SK-N-SH (cell line): ENCODE measurements around the gene WDTC1. TPM values are rescaled to one million over a fixed set of nuclear protein-coding genes. Genes with fewer than 3 reads are reported as not detected.

Source experiments
- CTCF ChIA-PET: fragments of 300-600, 350-600 bp; formaldehyde crosslinking; extraction: SDS; loops from one replicate; lab custom pipeline; 2021; lab: Yijun Ruan, JAX
- POLR2A ChIA-PET: fragments of 350-600 bp; sonication (Branson Sonifier 250); formaldehyde crosslinking; extraction: SDS; loops from one replicate; lab custom pipeline; 2020; ENCODE audit warnings: antibody characterized with exemption, inconsistent platforms; lab: Yijun Ruan, JAX
- DNase-seq: peaks from one replicate; pipeline ENCODE4 v3.0.0; 2012
- H2AFZ ChIP-seq: fragments of 200-600 bp; sonication (generic); 2 replicates; pipeline ENCODE4 v1.8.1; 2016; ENCODE audit warnings: antibody characterized with exemption, mild to moderate bottlenecking, low read depth
- H3F3A ChIP-seq: fragments of 200-600 bp; sonication (generic); replicated peaks from 2 replicates; pipeline ENCODE3; 2016; ENCODE audit warnings: antibody characterized with exemption, mild to moderate bottlenecking; ENCODE audit not compliant: insufficient read depth
- H3K27ac ChIP-seq, 2 experiments: fragments of 200-500 bp in 1 of 2; fragments of 200-600 bp in 1 of 2; sonication (Bioruptor generic) in 1 of 2; sonication (generic), shearing (Covaris generic) in 1 of 2; 2 replicates each; pipeline versions ENCODE4 v1.5.1 to v1.6.1; 2014 to 2016; ENCODE audit warnings: low read depth in 2 of 2, inconsistent platforms in 1 of 2, low read length in 1 of 2, mild to moderate bottlenecking in 1 of 2, mixed read lengths in 1 of 2
- H3K27me3 ChIP-seq: fragments of 200-600 bp; sonication (generic), shearing (Covaris generic); 2 replicates; pipeline ENCODE4 v1.6.1; 2016; ENCODE audit warnings: mixed run types; ENCODE audit not compliant: insufficient read depth
- H3K36me3 ChIP-seq, 2 experiments: fragments of 200-500 bp in 1 of 2; fragments of 200-600 bp in 1 of 2; sonication (Bioruptor generic) in 1 of 2; sonication (generic) in 1 of 2; replicated peaks in 1 of 2; 2 replicates each; pipeline versions ENCODE3 to v1.5.1; 2014 to 2016; ENCODE audit warnings: low read length in 1 of 2, mild to moderate bottlenecking in 1 of 2; ENCODE audit not compliant: insufficient read depth in 2 of 2, control insufficient read depth in 1 of 2
- H3K4me1 ChIP-seq, 2 experiments: fragments of 200-500 bp in 1 of 2; fragments of 200-600 bp in 1 of 2; sonication (Bioruptor generic) in 1 of 2; sonication (generic), shearing (Covaris generic) in 1 of 2; 2 replicates each; pipeline versions ENCODE4 v1.5.1 to v1.6.1; 2014 to 2016; ENCODE audit warnings: low read depth in 1 of 2, low read length in 1 of 2, mixed run types in 1 of 2; ENCODE audit not compliant: insufficient read depth in 2 of 2, control insufficient read depth in 1 of 2
- H3K4me2 ChIP-seq: fragments of 200-600 bp; sonication (generic), shearing (Covaris generic); 2 replicates; pipeline ENCODE4 v1.6.1; 2017; ENCODE audit warnings: mixed run types
- H3K4me3 ChIP-seq, 2 experiments: fragments of 200-500 bp in 1 of 2; fragments of 200-600 bp in 1 of 2; sonication (Bioruptor generic) in 1 of 2; sonication (generic), shearing (Covaris generic) in 1 of 2; 2 replicates each; pipeline versions ENCODE4 v1.5.1 to v1.8.1; 2014 to 2016; ENCODE audit warnings: low read depth in 2 of 2, inconsistent platforms in 1 of 2, low read length in 1 of 2, mild to moderate bottlenecking in 1 of 2, mixed read lengths in 1 of 2, moderate library complexity in 1 of 2
- H3K79me2 ChIP-seq: fragments of 200-600 bp; sonication (generic); 2 replicates; pipeline ENCODE4 v1.8.1; 2017; ENCODE audit warnings: mild to moderate bottlenecking; ENCODE audit not compliant: insufficient read depth
- H3K9ac ChIP-seq: fragments of 200-600 bp; sonication (generic); 2 replicates; pipeline ENCODE4 v1.6.1; 2017; ENCODE audit warnings: mixed run types
- H3K9me2 ChIP-seq: fragments of 200-600 bp; sonication (generic); 2 replicates; pipeline ENCODE4 v1.6.1; 2017; ENCODE audit warnings: mixed run types
- H3K9me3 ChIP-seq: fragments of 200-600 bp; sonication (generic); 2 replicates; pipeline ENCODE4 v1.6.1; 2017; ENCODE audit warnings: mixed run types, mild to moderate bottlenecking, moderate library complexity
- H4K20me1 ChIP-seq: fragments of 200-600 bp; sonication (generic); 2 replicates; pipeline ENCODE4 v1.6.1; 2017; ENCODE audit warnings: mild to moderate bottlenecking, mixed run types; ENCODE audit not compliant: insufficient read depth
- CHD2 ChIP-seq: fragments of 150-350 bp; IDR thresholded peaks from 2 replicates; pipeline ENCODE4 v1.6.1; 2018; ENCODE audit warnings: low read length; ENCODE audit not compliant: partially characterized antibody
- ELF1 ChIP-seq: IDR thresholded peaks from 2 replicates; pipeline ENCODE4 v1.4.0; 2012
- EP300 ChIP-seq, 2 experiments: IDR thresholded peaks; 2 replicates each; pipeline versions ENCODE4 v1.4.0 to v1.6.1; 2012; ENCODE audit warnings: borderline replicate concordance in 1 of 2, low read depth in 1 of 2, low read length in 1 of 2
- FOSL2 ChIP-seq: IDR thresholded peaks from 2 replicates; pipeline ENCODE4 v1.4.0; 2012; ENCODE audit warnings: low read depth, mild to moderate bottlenecking, moderate library complexity, borderline replicate concordance
- GABPA ChIP-seq: IDR thresholded peaks from 2 replicates; pipeline ENCODE4 v1.4.0; 2012; ENCODE audit warnings: low read depth, mild to moderate bottlenecking
- JUND ChIP-seq: IDR thresholded peaks from 2 replicates; pipeline ENCODE4 v1.4.0; 2012
- MXI1 ChIP-seq: IDR thresholded peaks from 2 replicates; pipeline ENCODE4 v1.6.1; 2012; ENCODE audit warnings: mild to moderate bottlenecking, low read depth, low read length, improper control_type of control experiment
- NFIC ChIP-seq: IDR thresholded peaks from 2 replicates; pipeline ENCODE4 v1.4.0; 2012; ENCODE audit warnings: borderline replicate concordance
- NRF1 ChIP-seq: IDR thresholded peaks from 2 replicates; pipeline ENCODE4 v1.6.1; 2012; ENCODE audit warnings: low read depth, mild to moderate bottlenecking, low read length
- POLR2AphosphoS5 ChIP-seq: IDR thresholded peaks from 2 replicates; pipeline ENCODE4 v1.6.1; 2012; ENCODE audit warnings: low read depth, low read length
- SIN3A ChIP-seq: IDR thresholded peaks from 2 replicates; pipeline ENCODE4 v1.6.1; 2012; ENCODE audit warnings: low read depth, mild to moderate bottlenecking, low read length, moderate library complexity, borderline replicate concordance
- SMC3 ChIP-seq: IDR thresholded peaks from 2 replicates; pipeline ENCODE4 v1.6.1; 2012; ENCODE audit warnings: low read depth, low read length, improper control_type of control experiment
- TAF1 ChIP-seq: IDR thresholded peaks from 2 replicates; pipeline ENCODE4 v1.6.1; 2012; ENCODE audit warnings: low read depth, mild to moderate bottlenecking, low read length, moderate library complexity, borderline replicate concordance
- TCF12 ChIP-seq: IDR thresholded peaks from 2 replicates; pipeline ENCODE4 v1.4.0; 2012
- TEAD4 ChIP-seq: IDR thresholded peaks from 2 replicates; pipeline ENCODE4 v1.4.0; 2012; ENCODE audit warnings: mild to moderate bottlenecking, borderline replicate concordance; ENCODE audit not compliant: insufficient read depth
- YY1 ChIP-seq: IDR thresholded peaks from 2 replicates; pipeline ENCODE4 v1.4.0; 2012; ENCODE audit warnings: low read depth, mild to moderate bottlenecking
- WGBS: methylation state at CpG from one replicate; pipeline ENCODE4 v1.1.6; 2017; ENCODE audit warnings: low lambda C conversion rate; 5-methylcytosine and 5-hydroxymethylcytosine counted together
- polyA plus RNA-seq, 3 experiments: library from polyadenylated mRNA; depleted of rRNA; stranded (reverse); fragments of >200 nt; gene quantifications; 2 replicates each; pipeline ENCODE4 v1.2.3, GENCODE V29; 2012
- TF ChIP-seq, protein P1 (sequence below): IDR thresholded peaks from 2 replicates; pipeline ENCODE4 v1.6.1; 2012; ENCODE audit warnings: mild to moderate bottlenecking, low read depth, low read length, moderate library complexity
- TF ChIP-seq, protein P2 (sequence below): IDR thresholded peaks from 2 replicates; pipeline ENCODE4; 2012
- TF ChIP-seq, protein P3 (sequence below): IDR thresholded peaks from 2 replicates; pipeline ENCODE4 v1.4.0; 2012; ENCODE audit warnings: low read depth, borderline replicate concordance
- TF ChIP-seq, protein P4 (sequence below): IDR thresholded peaks from 2 replicates; pipeline ENCODE4 v1.4.0; 2012; ENCODE audit warnings: low read depth

Gene WDTC1
- polyA plus RNA-seq, 1 of the 3 experiments (the other 2 are of a cell fraction) = 12.0 TPM

DNA sequence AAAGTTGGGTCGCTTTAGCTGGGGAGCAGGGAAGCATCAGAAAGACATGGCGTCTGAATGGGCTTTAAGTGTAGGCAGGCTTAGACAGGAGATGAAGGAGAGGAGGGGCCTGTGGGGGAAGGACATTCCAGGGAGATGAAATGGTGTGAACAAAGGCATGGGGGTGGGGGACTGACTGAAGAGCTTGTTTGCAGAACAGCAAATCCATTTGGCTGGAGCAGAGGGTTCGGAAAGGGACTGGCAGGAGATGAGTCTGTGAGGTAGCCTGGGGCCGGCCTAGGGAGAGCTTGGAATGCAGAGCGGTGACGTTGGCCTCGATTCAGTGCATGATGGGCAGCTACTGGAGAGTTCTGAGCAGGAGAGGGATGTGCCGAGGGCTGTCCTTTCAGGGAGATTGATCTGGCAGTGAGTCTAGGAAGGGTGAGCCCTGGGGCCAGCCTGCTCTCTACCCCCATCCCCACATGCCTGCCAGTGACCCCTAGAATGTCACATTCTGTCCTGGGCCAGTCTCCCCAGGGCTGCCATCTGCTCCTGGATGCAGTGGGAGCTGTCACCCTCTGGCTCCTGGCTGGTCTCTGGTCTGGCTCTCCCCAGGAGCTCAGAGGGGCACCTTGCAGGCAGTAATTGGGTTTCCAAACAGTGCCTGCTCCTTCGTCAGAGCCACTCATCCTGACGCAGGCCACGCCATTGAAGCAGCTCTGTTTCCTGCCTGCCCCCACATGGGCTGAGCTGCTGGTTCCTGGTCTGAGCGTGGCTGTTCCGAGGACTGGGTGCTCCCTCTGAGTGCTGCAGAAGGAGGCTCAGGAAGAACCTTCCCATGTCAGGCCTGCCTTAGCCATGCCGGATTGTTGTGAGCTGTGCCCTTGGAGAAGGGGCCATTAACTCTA, 65.2 kb downstream of the WDTC1 start:
- 43% methylated on average over 11 of the region's 14 CpGs for WGBS
- Histone ChIP-seq H3K9ac (peak overlapping the region; percentile 52), H3K9me2 (no peaks in the 10 kb centered on the region), H3K27ac (peak overlapping the region; percentile 92 to 99), H3K4me1 (peaks cover 28 to 52% of the 10 kb centered on the region in 2 experiments), H3K4me3 (no peak overlapping the region), H4K20me1 (no peaks in the 10 kb centered on the region), H3K36me3 (peaks cover 3 to 31% of the 10 kb centered on the region in 2 experiments), H3K9me3 (no peaks in the 10 kb centered on the region), H3F3A (peaks cover 23% of the 10 kb centered on the region), H3K27me3 (no peaks in the 10 kb centered on the region)
- DNase-seq = peak; percentile 78
- ChIA-PET CTCF (interaction anchor here (0.8 to 23.3 kb wide), 45 partner anchors 7 to 370 kb away, joined by 3 to 731 read pairs (median 5); partner anchors contain the start of genes AHDC1, CD164L2, FCN3 and GPR3), POLR2A (interaction anchor here (0.5 to 3.1 kb wide), 9 partner anchors 13 to 302 kb away, joined by 3 to 24 read pairs (median 5); partner anchors contain the start of genes MAP3K6 and SLC9A1)
- no peak for TF ChIP-seq GABPA
- peak; percentile 50; the same call in 1 of the 2 replicates for TF ChIP-seq SIN3A
- TF ChIP-seq POLR2AphosphoS5 = peak; percentile 74
- TF ChIP-seq, protein P1, sequence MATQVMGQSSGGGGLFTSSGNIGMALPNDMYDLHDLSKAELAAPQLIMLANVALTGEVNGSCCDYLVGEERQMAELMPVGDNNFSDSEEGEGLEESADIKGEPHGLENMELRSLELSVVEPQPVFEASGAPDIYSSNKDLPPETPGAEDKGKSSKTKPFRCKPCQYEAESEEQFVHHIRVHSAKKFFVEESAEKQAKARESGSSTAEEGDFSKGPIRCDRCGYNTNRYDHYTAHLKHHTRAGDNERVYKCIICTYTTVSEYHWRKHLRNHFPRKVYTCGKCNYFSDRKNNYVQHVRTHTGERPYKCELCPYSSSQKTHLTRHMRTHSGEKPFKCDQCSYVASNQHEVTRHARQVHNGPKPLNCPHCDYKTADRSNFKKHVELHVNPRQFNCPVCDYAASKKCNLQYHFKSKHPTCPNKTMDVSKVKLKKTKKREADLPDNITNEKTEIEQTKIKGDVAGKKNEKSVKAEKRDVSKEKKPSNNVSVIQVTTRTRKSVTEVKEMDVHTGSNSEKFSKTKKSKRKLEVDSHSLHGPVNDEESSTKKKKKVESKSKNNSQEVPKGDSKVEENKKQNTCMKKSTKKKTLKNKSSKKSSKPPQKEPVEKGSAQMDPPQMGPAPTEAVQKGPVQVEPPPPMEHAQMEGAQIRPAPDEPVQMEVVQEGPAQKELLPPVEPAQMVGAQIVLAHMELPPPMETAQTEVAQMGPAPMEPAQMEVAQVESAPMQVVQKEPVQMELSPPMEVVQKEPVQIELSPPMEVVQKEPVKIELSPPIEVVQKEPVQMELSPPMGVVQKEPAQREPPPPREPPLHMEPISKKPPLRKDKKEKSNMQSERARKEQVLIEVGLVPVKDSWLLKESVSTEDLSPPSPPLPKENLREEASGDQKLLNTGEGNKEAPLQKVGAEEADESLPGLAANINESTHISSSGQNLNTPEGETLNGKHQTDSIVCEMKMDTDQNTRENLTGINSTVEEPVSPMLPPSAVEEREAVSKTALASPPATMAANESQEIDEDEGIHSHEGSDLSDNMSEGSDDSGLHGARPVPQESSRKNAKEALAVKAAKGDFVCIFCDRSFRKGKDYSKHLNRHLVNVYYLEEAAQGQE = peak; percentile 55; the same call in 1 of the 2 replicates
- peak; percentile 50; the same call in 1 of the 2 replicates for TF ChIP-seq MXI1
- TF ChIP-seq ELF1 = no peak
- no peak for TF ChIP-seq NRF1
- peak; percentile 54 to 65; a peak in 2 of 4 replicates for TF ChIP-seq EP300 (IDR thresholded peaks at IDR 0.05; ENCODE audit: borderline replicate concordance in 1 of 2, low read depth in 1 of 2, low read length in 1 of 2)
- TF ChIP-seq CHD2 = peak; percentile 6
- TF ChIP-seq YY1 = peak; percentile 72
- peak; percentile 68; the same call in 1 of the 2 replicates for TF ChIP-seq TAF1
- 0 out of 2 replicates have a peak, but pooled peaks have one; percentile 44 for TF ChIP-seq TEAD4
- TF ChIP-seq, protein P2, sequence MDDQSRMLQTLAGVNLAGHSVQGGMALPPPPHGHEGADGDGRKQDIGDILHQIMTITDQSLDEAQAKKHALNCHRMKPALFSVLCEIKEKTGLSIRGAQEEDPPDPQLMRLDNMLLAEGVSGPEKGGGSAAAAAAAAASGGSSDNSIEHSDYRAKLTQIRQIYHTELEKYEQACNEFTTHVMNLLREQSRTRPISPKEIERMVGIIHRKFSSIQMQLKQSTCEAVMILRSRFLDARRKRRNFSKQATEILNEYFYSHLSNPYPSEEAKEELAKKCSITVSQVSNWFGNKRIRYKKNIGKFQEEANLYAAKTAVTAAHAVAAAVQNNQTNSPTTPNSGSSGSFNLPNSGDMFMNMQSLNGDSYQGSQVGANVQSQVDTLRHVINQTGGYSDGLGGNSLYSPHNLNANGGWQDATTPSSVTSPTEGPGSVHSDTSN = peak; percentile 89
- 0 out of 2 replicates have a peak, but pooled peaks have one; percentile 4 for TF ChIP-seq JUND
- peak; percentile 24; the same call in 1 of the 2 replicates for TF ChIP-seq SMC3
- TF ChIP-seq, protein P3, sequence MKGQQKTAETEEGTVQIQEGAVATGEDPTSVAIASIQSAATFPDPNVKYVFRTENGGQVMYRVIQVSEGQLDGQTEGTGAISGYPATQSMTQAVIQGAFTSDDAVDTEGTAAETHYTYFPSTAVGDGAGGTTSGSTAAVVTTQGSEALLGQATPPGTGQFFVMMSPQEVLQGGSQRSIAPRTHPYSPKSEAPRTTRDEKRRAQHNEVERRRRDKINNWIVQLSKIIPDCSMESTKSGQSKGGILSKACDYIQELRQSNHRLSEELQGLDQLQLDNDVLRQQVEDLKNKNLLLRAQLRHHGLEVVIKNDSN = no peak
- TF ChIP-seq TCF12 = peak; percentile 68; the same call in 1 of the 2 replicates
- peak; percentile 36; the same call in 1 of the 2 replicates for TF ChIP-seq FOSL2
- TF ChIP-seq, protein P4, sequence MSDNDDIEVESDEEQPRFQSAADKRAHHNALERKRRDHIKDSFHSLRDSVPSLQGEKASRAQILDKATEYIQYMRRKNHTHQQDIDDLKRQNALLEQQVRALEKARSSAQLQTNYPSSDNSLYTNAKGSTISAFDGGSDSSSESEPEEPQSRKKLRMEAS = peak; percentile 48; the same call in 1 of the 2 replicates
- peak; percentile 32; the same call in 1 of the 2 replicates for TF ChIP-seq NFIC
- TF ChIP-seq, all 33 proteins: peak for 16
- peak overlapping the region; percentile 68 for H3K4me2 ChIP-seq
- no peaks in the 10 kb centered on the region for H3K79me2 ChIP-seq
- H2AFZ ChIP-seq = peak overlapping the region; percentile 79; the same call in 1 of the 2 replicates
